GM23248 (cell line): Measurements from ENCODE around the gene UGT2B10. TPM values are rescaled to one million over a fixed set of nuclear protein-coding genes. Genes with fewer than 3 reads are reported as not detected.

Source experiments
- DNase-seq: peaks from one replicate; pipeline ENCODE4 v3.0.0-alpha.2; 2015
- H2AFZ ChIP-seq: fragments of 200-600 bp; sonication (generic); 2 replicates; pipeline ENCODE4 v1.6.1; 2016; ENCODE audit warnings: antibody characterized with exemption
- H3F3A ChIP-seq: fragments of 200-600 bp; sonication (generic); 2 replicates; pipeline ENCODE4 v1.6.1; 2016; ENCODE audit warnings: mild to moderate bottlenecking, antibody characterized with exemption, mixed run types; ENCODE audit not compliant: insufficient read depth
- H3K27ac ChIP-seq: fragments of 200-600 bp; sonication (generic); 2 replicates; pipeline ENCODE4 v1.5.1; 2016; ENCODE audit warnings: mild to moderate bottlenecking
- H3K27me3 ChIP-seq: fragments of 200-600 bp; sonication (generic); replicated peaks from 2 replicates; pipeline ENCODE4 v1.6.1; 2016; ENCODE audit warnings: mild to moderate bottlenecking; ENCODE audit not compliant: insufficient read depth
- H3K36me3 ChIP-seq: fragments of 200-600 bp; sonication (generic); 2 replicates; pipeline ENCODE4 v1.6.1; 2016; ENCODE audit warnings: low read depth, mild to moderate bottlenecking
- H3K4me1 ChIP-seq: fragments of 200-600 bp; sonication (generic); 2 replicates; pipeline ENCODE4 v1.6.1; 2016; ENCODE audit warnings: mild to moderate bottlenecking; ENCODE audit not compliant: insufficient read depth
- H3K4me2 ChIP-seq: fragments of 200-600 bp; sonication (generic); one replicate; pipeline ENCODE4 v1.6.1; 2016; ENCODE audit warnings: mild to moderate bottlenecking; ENCODE audit not compliant: unreplicated experiment
- H3K4me3 ChIP-seq: fragments of 200-600 bp; sonication (generic); 2 replicates; pipeline ENCODE4 v1.5.1; 2016; ENCODE audit warnings: mild to moderate bottlenecking
- H3K79me2 ChIP-seq: fragments of 200-600 bp; sonication (generic); 2 replicates; pipeline ENCODE4 v1.6.1; 2016; ENCODE audit warnings: mild to moderate bottlenecking; ENCODE audit not compliant: insufficient read depth
- H3K9ac ChIP-seq: fragments of 200-600 bp; sonication (generic); 2 replicates; pipeline ENCODE4 v1.6.1; 2016; ENCODE audit warnings: mild to moderate bottlenecking
- H3K9me2 ChIP-seq: fragments of 200-600 bp; sonication (generic); 2 replicates; pipeline ENCODE4 v1.6.1; 2016; ENCODE audit warnings: mixed run types, mild to moderate bottlenecking, moderate library complexity; ENCODE audit not compliant: insufficient read depth
- H3K9me3 ChIP-seq: fragments of 200-600 bp; sonication (generic); one replicate; pipeline ENCODE4 v1.6.1; 2017; ENCODE audit warnings: low read depth
- H4K20me1 ChIP-seq: fragments of 200-600 bp; sonication (generic); 2 replicates; pipeline ENCODE4 v1.6.0; 2016; ENCODE audit not compliant: insufficient read depth
- EZH2 ChIP-seq: fragments of 200-600 bp; sonication (generic); IDR thresholded peaks from 2 replicates; pipeline ENCODE4 v1.6.1; 2018; ENCODE audit warnings: antibody characterized with exemption, mild to moderate bottlenecking; ENCODE audit not compliant: insufficient read depth, poor library complexity, severe bottlenecking
- EZH2phosphoT487 ChIP-seq: fragments of 200-600 bp; sonication (generic); IDR thresholded peaks from 2 replicates; pipeline ENCODE4 v1.6.1; 2018; ENCODE audit warnings: antibody characterized with exemption, moderate library complexity, mild to moderate bottlenecking, low read depth; ENCODE audit not compliant: insufficient read depth
- WGBS, 2 experiments: methylation state at CpG; one replicate each; pipeline ENCODE4 v1.1.6; 2015 to 2017; ENCODE audit warnings: low lambda C conversion rate in 2 of 2, low coverage in 1 of 2; ENCODE audit errors: missing lambda C conversion rate in 2 of 2; 5-methylcytosine and 5-hydroxymethylcytosine counted together
- in situ Hi-C: fragments of 300-500 bp; cut with MboI; formaldehyde crosslinking; loops from 2 replicates; pipeline ENCODE4 v1.15.0; 2020
- polyA plus RNA-seq: library from polyadenylated mRNA; unstranded; fragments of >200 nt; fragmentation: Nextera tagmentation; extraction: Ambion mirVana; gene quantifications from 2 replicates; pipeline ENCODE4 v1.2.1, GENCODE V29; 2016
- small RNA-seq: library from RNA; depleted of rRNA; stranded (forward); fragments of <200 nt; gene quantifications from one replicate; pipeline ENCODE3, GENCODE V24; 2014; ENCODE audit warnings: low read depth, low replicate concordance
- total RNA-seq: library from RNA; depleted of rRNA; stranded (reverse); fragments of >200 nt; shearing (Covaris generic); gene quantifications from 2 replicates; pipeline ENCODE4 v1.2.3, GENCODE V29; 2014; rRNA removed

Gene UGT2B10
- total and polyA plus RNA-seq, 2 experiments from 2014 or later = not detected

DNA sequence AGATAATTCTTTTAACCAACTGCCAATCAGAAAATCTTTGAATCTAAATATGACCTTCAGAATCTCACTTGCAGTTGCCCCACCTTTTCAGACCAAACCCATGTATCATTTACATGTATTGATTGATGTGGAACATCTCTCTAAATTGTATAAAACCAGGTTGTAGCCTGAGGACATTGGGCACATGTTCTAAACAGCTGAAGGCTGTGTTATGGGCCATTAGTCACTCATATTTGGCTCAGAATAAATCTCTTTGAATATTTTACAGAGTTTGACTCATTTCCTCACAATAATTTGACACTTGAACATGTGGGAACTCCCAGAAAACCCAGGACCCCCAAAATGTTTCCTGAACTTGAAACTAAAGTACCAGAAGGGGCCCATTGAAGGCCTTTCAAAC lies 58.7 kb downstream of the UGT2B10 start:
- H3K9ac ChIP-seq = no peak overlapping the region
- no peak overlapping the region for H2AFZ ChIP-seq
- H3K4me2 ChIP-seq = no peak overlapping the region
- H3F3A ChIP-seq = no peaks in the 10 kb centered on the region
- no peak for DNase-seq
- no peaks in the 10 kb centered on the region for H3K27me3 ChIP-seq
- in situ Hi-C loops = no loop called here
- H3K36me3 ChIP-seq = no peaks in the 10 kb centered on the region
- H3K4me1 ChIP-seq = no peaks in the 10 kb centered on the region
- TF ChIP-seq EZH2 = no peak
- TF ChIP-seq EZH2phosphoT487 = no peak
- no peaks in the 10 kb centered on the region for H3K9me3 ChIP-seq
- H4K20me1 ChIP-seq = no peaks in the 10 kb centered on the region
- H3K79me2 ChIP-seq = no peaks in the 10 kb centered on the region
- H3K4me3 ChIP-seq = no peak overlapping the region
- H3K9me2 ChIP-seq = no peaks in the 10 kb centered on the region
- no peak overlapping the region for H3K27ac ChIP-seq

DNA sequence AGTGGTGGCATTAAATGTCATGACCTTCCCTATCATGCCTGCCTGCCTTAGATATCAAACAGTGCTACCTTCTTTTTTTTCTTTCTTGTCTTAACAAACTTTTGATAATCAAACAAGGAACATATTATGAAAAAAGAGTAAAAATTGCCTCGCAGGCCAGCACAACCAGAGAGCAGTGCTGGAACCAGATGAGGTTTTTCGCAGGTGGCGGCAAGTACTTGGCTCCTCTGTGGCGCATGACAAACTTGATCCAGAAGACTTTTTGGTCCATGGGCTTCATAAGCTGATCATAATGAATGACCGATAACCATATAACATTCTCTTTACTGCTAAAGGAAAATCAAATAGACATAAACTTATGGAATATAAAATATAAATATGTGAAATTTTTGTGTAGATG lies 61.8 kb downstream of the UGT2B10 start:
- H4K20me1 ChIP-seq = no peaks in the 10 kb centered on the region
- WGBS, 2 experiments = 45 to 48% methylated on average over 5 of the region's 5 CpGs
- H3K27ac ChIP-seq = no peak overlapping the region
- H3K9me2 ChIP-seq = no peaks in the 10 kb centered on the region
- no peaks in the 10 kb centered on the region for H3K4me1 ChIP-seq
- H3K79me2 ChIP-seq = no peaks in the 10 kb centered on the region
- in situ Hi-C loops = no loop called here
- DNase-seq = no peak
- no peaks in the 10 kb centered on the region for H3F3A ChIP-seq
- H3K9me3 ChIP-seq = no peaks in the 10 kb centered on the region
- no peak overlapping the region for H3K4me2 ChIP-seq
- H3K36me3 ChIP-seq = no peaks in the 10 kb centered on the region
- TF ChIP-seq EZH2 (no peak), EZH2phosphoT487 (no peak)
- no peak overlapping the region for H2AFZ ChIP-seq
- H3K9ac ChIP-seq = no peak overlapping the region
- H3K27me3 ChIP-seq = no peaks in the 10 kb centered on the region
- no peak overlapping the region for H3K4me3 ChIP-seq

DNA sequence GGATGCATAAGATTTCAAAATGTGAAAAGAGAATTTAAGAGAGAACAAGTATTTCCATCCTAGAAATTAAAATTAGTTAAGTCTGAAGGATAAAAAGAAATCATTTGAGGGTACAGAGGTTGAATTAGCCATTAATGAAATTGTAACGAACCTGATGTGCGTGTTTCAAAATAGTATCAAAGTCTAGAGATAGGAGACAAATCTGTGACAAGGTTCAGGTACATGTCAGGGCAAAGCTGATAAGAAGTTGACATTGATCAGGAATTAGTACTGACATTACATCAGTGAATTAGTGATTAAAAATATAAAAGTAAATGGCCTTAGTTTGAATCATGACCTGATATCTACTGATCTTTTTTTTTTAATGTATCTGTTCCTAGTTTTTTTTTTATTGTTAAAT lies 62.3 kb downstream of the UGT2B10 start:
- H3K27ac ChIP-seq = no peak overlapping the region
- no peaks in the 10 kb centered on the region for H3K9me2 ChIP-seq
- no peaks in the 10 kb centered on the region for H3K9me3 ChIP-seq
- H4K20me1 ChIP-seq = no peaks in the 10 kb centered on the region
- in situ Hi-C loops = no loop called here
- TF ChIP-seq EZH2 (no peak), EZH2phosphoT487 (no peak)
- H3K9ac ChIP-seq = no peak overlapping the region
- no peak overlapping the region for H3K4me3 ChIP-seq
- no peaks in the 10 kb centered on the region for H3K4me1 ChIP-seq
- H3F3A ChIP-seq = no peaks in the 10 kb centered on the region
- H3K79me2 ChIP-seq = no peaks in the 10 kb centered on the region
- H3K27me3 ChIP-seq = no peaks in the 10 kb centered on the region
- no peaks in the 10 kb centered on the region for H3K36me3 ChIP-seq
- no peak overlapping the region for H2AFZ ChIP-seq
- no peak overlapping the region for H3K4me2 ChIP-seq
- 0 to 5% methylated on average over 2 of the region's 2 CpGs for WGBS, 2 experiments
- DNase-seq = no peak

Small RNA genes within 50 kb of the gene (small RNA-seq; reads per million reads assigned to genes)
- gene AC021146.4 = not detected
- gene AC021146.9 = not detected

Other genes with a start within 250 kb of the UGT2B10 start
- gene UGT2B17, start 239.7 kb upstream of the UGT2B10 start, total RNA-seq = not detected in 2 replicates
- gene UGT2B17, start 239.7 kb upstream of the UGT2B10 start, polyA plus RNA-seq = not detected in 2 replicates
- gene UGT2B15, start 145.3 kb upstream of the UGT2B10 start, total RNA-seq = not detected in 2 replicates
- not detected in 2 replicates for gene UGT2B15, start 145.3 kb upstream of the UGT2B10 start, polyA plus RNA-seq
- not detected in 2 replicates for gene UGT2A3, start 135.8 kb downstream of the UGT2B10 start, total RNA-seq
- gene UGT2A3, start 135.8 kb downstream of the UGT2B10 start, polyA plus RNA-seq = not detected in 2 replicates